ENCODE data around the gene TBX4.

GRCh38 chr17:61461586-61461966 lies 9.4 kb downstream of the TBX4 start:
- TF ChIP-seq POLR2A (IDR thresholded peaks at IDR 0.05; ENCODE audit: low read depth, low read length) (no peak), POLR2AphosphoS5 (IDR thresholded peaks at IDR 0.05; ENCODE audit: low read depth, low read length) (no peak)
